Spleen (tissue), 11 donors: ENCODE measurements around the gene ASPDH. TPM values are rescaled to one million over a fixed set of nuclear protein-coding genes. Genes with fewer than 3 reads are reported as not detected.

Source experiments
- DNase-seq: peaks from one replicate; pipeline ENCODE4 v3.0.0-alpha.2; 2020
- H3K27ac ChIP-seq, 8 donors: fragments of 200-600 bp; sonication (generic) in 7 of 8; 1 replicate in 4 of 8; 2 replicates in 4 of 8; pipeline versions ENCODE4 v1.5.0 to v1.8.0; 2016 to 2021; ENCODE audit warnings: inconsistent platforms in 4 of 8, mild to moderate bottlenecking in 4 of 8, moderate library complexity in 1 of 8
- H3K27me3 ChIP-seq, 7 donors: fragments of 200-600 bp; sonication (generic) in 6 of 7; replicated peaks in 1 of 7; 1 replicate in 4 of 7; 2 replicates in 3 of 7; pipeline versions ENCODE4 v1.5.0 to v1.8.0; 2016 to 2021; ENCODE audit warnings: inconsistent platforms in 3 of 7, mild to moderate bottlenecking in 1 of 7
- H3K36me3 ChIP-seq, 6 donors: fragments of 200-600 bp; sonication (generic) in 5 of 6; 1 replicate in 4 of 6; 2 replicates in 2 of 6; pipeline versions ENCODE4 v1.5.0 to v1.8.0; 2016 to 2021; ENCODE audit warnings: inconsistent platforms in 2 of 6
- H3K4me1 ChIP-seq, 6 donors: fragments of 200-600 bp; sonication (generic) in 5 of 6; 1 replicate in 3 of 6; 2 replicates in 3 of 6; pipeline versions ENCODE4 v1.5.0 to v1.8.0; 2016 to 2021; ENCODE audit warnings: inconsistent platforms in 3 of 6
- H3K4me3 ChIP-seq, 8 donors: fragments of 200-600 bp; sonication (generic) in 7 of 8; 1 replicate in 4 of 8; 2 replicates in 4 of 8; pipeline versions ENCODE4 v1.5.0 to v1.8.0; 2016 to 2021; ENCODE audit warnings: inconsistent platforms in 4 of 8, mild to moderate bottlenecking in 4 of 8, moderate library complexity in 2 of 8
- H3K9me3 ChIP-seq, 8 donors: fragments of 200-600 bp; sonication (generic) in 7 of 8; 1 replicate in 4 of 8; 2 replicates in 4 of 8; pipeline versions ENCODE4 v1.5.0 to v1.8.0; 2016 to 2021; ENCODE audit warnings: inconsistent platforms in 4 of 8
- CTCF ChIP-seq, 11 experiments: fragments of 200-600 bp in 7 of 11; fragments of 450-650 bp in 4 of 11; sonication (generic) in 4 of 11; IDR thresholded peaks in 8 of 11; conservative IDR thresholded peaks in 3 of 11; 1 replicate in 7 of 11; 2 replicates in 4 of 11; pipeline versions ENCODE4 v1.4.0 to v1.8.0; 2016 to 2021; ENCODE audit warnings: antibody characterized with exemption in 11 of 11, inconsistent platforms in 4 of 11, mild to moderate bottlenecking in 1 of 11
- POLR2A ChIP-seq, 3 donors: fragments of 450-650 bp; IDR thresholded peaks; one replicate each; pipeline ENCODE4 v1.5.1; 2017; ENCODE audit warnings: antibody characterized with exemption in 3 of 3, mild to moderate bottlenecking in 1 of 3
- POLR2AphosphoS5 ChIP-seq, 3 donors: sonication (generic); formaldehyde crosslinking; IDR thresholded peaks; one replicate each; pipeline ENCODE4 v1.5.1; 2017; ENCODE audit warnings: antibody characterized with exemption in 3 of 3
- WGBS, 5 donors: extraction: QIAGEN DNeasy Blood & Tissue Kit in 3 of 5; methylation state at CpG; one replicate each; pipeline versions ENCODE4 v1.1.5 to v1.1.7; 2013 to 2018; 5-methylcytosine and 5-hydroxymethylcytosine counted together
- intact Hi-C: fragments of 100-400 bp; cut with DNase I; formaldehyde crosslinking; loops from one replicate; pipeline ENCODE4 v1.15.0; 2023; ENCODE audit warnings: low total_unique reads
- polyA plus RNA-seq, 3 donors: library from polyadenylated mRNA; stranded (reverse); fragments of 200-250 nt; gene quantifications; one replicate each; pipeline ENCODE4 v1.2.1, GENCODE V29; 2013
- total RNA-seq, 7 donors: library from RNA; depleted of rRNA in 3 of 7; stranded (reverse); fragments of >200 nt in 3 of 7; fragmentation: NEBNext Ultra II Directional in 4 of 7; extraction: Animal tissue kit (Norgen Biotek cat#: 25700) in 4 of 7; gene quantifications; one replicate each; pipeline versions ENCODE4 v1.1.0 to v1.2.1, GENCODE V29; 2016 to 2021
- donor health status: healthy with polysubstance abuse.
- donor health status: DM: no; HTN: no; CAD: no; lungs with moderate emphysema.
- donor health status: DM: no; HTN: no; CAD: no.
- donor health status: Bipolar disorder and iron deficiency.
- donor health status: healthy.
- donor health status: DM: no; HTN: no; CAD: no.
- donor health status: DM: yes; HTN: yes; CAD: no.

Gene ASPDH
- total and polyA plus RNA-seq, 10 donors: not detected

DNA sequence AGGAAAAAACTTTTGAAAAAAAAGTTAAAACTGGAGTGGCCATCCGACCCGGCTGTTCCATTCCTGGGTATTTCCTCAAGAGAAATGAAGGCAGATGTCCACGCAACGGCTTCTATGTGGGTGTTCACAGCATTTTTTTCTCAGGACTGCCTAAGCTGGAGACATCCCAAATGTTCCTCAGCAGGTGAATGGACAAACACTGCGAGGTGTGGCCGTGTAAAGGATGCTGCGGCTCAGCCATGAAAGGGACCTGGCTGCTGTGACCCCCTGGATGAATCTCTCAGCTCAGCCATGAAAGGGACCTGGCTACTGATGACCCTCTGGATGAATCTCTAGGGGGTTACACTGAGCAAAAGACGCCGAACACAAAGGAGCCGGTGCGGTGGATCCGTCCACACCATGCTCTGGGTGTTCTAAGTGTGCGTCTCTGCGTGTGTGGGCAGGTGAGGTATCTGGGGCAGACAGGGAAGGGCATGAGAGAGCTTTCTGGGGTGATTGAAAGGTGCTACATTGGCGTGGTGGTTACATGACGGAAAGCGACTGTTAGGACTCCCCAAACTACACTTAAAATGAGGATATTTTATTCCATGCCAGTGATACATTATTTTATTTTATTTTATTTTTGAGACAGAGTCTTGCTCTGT is 7.2 kb upstream of the ASPDH start:
- Histone ChIP-seq H3K4me1 (no peaks in the 10 kb centered on the region), H3K27me3 (peaks cover 0 to 39% (median 5%) of the 10 kb centered on the region in 7 donors), H3K4me3 (no peak overlapping the region), H3K27ac (no peak overlapping the region), H3K36me3 (no peaks in the 10 kb centered on the region), H3K9me3 (no peaks in the 10 kb centered on the region)
- 89 to 94% (median 91%) methylated on average over 17 of the region's 17 CpGs for WGBS, 5 donors
- peak; percentile 25 for DNase-seq
- intact Hi-C loops: no loop called here
- no peak for TF ChIP-seq CTCF (IDR thresholded peaks at IDR 0.05 in 8 of 11, conservative IDR thresholded peaks at IDR 0.05 in 3 of 11)
- TF ChIP-seq POLR2AphosphoS5 (IDR thresholded peaks at IDR 0.05): no peak
- TF ChIP-seq POLR2A (IDR thresholded peaks at IDR 0.05): no peak

GRCh38 chr19:50519006-50519575 is 5.4 kb upstream of the ASPDH start:
- Histone ChIP-seq H3K9me3 (no peaks in the 10 kb centered on the region), H3K27me3 (peaks cover 0 to 54% (median 5%) of the 10 kb centered on the region in 7 donors), H3K27ac (no peak overlapping the region), H3K4me1 (no peaks in the 10 kb centered on the region), H3K36me3 (no peaks in the 10 kb centered on the region), H3K4me3 (no peak overlapping the region)
- WGBS, 5 donors: 96 to 98% (median 96%) methylated on average over 36 to 40 of the region's 40 CpGs
- DNase-seq: peak; percentile 71
- TF ChIP-seq POLR2A (IDR thresholded peaks at IDR 0.05) (no peak), POLR2AphosphoS5 (IDR thresholded peaks at IDR 0.05) (peak in 1 of 3 donors; percentile 14)
- intact Hi-C loops: no loop called here

- peak; percentile 68 for DNase-seq
- H3K36me3 ChIP-seq: no peaks in the 10 kb centered on the region
- no peak overlapping the region for H3K4me3 ChIP-seq
- intact Hi-C loops: no loop called here
- H3K4me1 ChIP-seq: no peaks in the 10 kb centered on the region
- TF ChIP-seq POLR2AphosphoS5 (IDR thresholded peaks at IDR 0.05): peak in 1 of 3 donors; percentile 61
- TF ChIP-seq CTCF (IDR thresholded peaks at IDR 0.05 in 8 of 11, conservative IDR thresholded peaks at IDR 0.05 in 3 of 11): no peak
- no peak for TF ChIP-seq POLR2A (IDR thresholded peaks at IDR 0.05)
- peaks cover 0 to 60% (median 5%) of the 10 kb centered on the region in 7 donors for H3K27me3 ChIP-seq
- 94 to 96% (median 96%) methylated on average over 67 to 87 of the region's 87 CpGs for WGBS, 5 donors
- H3K9me3 ChIP-seq: no peaks in the 10 kb centered on the region
- H3K27ac ChIP-seq: no peak overlapping the region
Measured at GRCh38 chr19:50518091-50519005, 4.6 kb upstream of the ASPDH start.

DNA sequence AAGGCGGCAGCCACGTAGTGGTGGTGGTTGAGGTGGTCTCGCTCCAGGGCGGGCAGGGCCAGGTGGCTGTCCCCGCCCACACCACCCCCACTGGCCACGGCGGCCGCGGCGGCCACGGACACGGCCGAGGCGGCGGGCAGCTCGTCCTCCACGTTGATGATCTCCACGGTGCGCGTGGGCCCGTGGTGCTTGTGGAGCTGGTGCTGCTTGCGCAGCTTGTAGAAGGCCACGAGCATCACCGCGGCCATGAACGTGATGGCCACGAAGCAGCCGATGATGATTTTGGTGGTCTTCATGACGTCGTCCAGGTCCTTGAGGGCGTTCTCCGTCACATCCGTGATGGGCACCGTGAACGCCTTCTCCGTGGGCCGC is 4.0 kb upstream of the ASPDH start:
- no peaks in the 10 kb centered on the region for H3K9me3 ChIP-seq
- no peak for TF ChIP-seq CTCF (IDR thresholded peaks at IDR 0.05 in 8 of 11, conservative IDR thresholded peaks at IDR 0.05 in 3 of 11)
- TF ChIP-seq POLR2A (IDR thresholded peaks at IDR 0.05): no peak
- TF ChIP-seq POLR2AphosphoS5 (IDR thresholded peaks at IDR 0.05): no peak
- intact Hi-C loops: no loop called here
- H3K4me1 ChIP-seq: no peaks in the 10 kb centered on the region
- WGBS, 5 donors: 95 to 97% (median 97%) methylated on average over 34 to 37 of the region's 37 CpGs
- no peaks in the 10 kb centered on the region for H3K36me3 ChIP-seq
- H3K27ac ChIP-seq: no peak overlapping the region
- no peak overlapping the region for H3K4me3 ChIP-seq
- H3K27me3 ChIP-seq: peaks cover 0 to 60% (median 5%) of the 10 kb centered on the region in 7 donors
- DNase-seq: no peak
